Stimulated activated CD4-positive, alpha-beta T cell treated with anti-CD3 and anti-CD28 coated beads, Interleukin-2, amount 100 ng/mL, for 4 hours (primary cell): ENCODE data around the gene CDCP2.
A peak's percentile ranks its signal among the peaks of the same experiment; 100 is the strongest.

Experiments
- DNase-seq: peaks from one replicate; pipeline ENCODE4 v3.0.0-alpha.2; 2020; ENCODE audit warnings: low read depth

Gene CDCP2

GRCh38 chr1:54152696-54153095, at the start of gene CDCP2:
Gene CDCP2, minus strand, starts transcription at chr1:54153000. Its CDS starts 78 bp downstream, at chr1:54152922.
- no peak for DNase-seq

- DNase-seq: no peak
Measured at GRCh38 chr1:54200519-54200997, 47.8 kb upstream of the CDCP2 start.

GRCh38 chr1:54199765-54200518, 47.1 kb upstream of the CDCP2 start, which contains the start of the genes CYB5RL and MRPL37:
Gene CYB5RL, minus strand, starts transcription at chr1:54200030. Its CDS starts 4,414 bp downstream, at chr1:54195616.
Gene MRPL37, plus strand, starts transcription at chr1:54200167. Its CDS starts 77 bp downstream, at chr1:54200244.
- peak; percentile 84 for DNase-seq

- no peak for DNase-seq
Measured at GRCh38 chr1:54199151-54199764, 46.5 kb upstream of the CDCP2 start.

GRCh38 chr1:54193453-54193852, 40.7 kb upstream of the CDCP2 start:
- no peak for DNase-seq

GRCh38 chr1:54191525-54191924, 38.7 kb upstream of the CDCP2 start:
- DNase-seq: no peak

GRCh38 chr1:54190526-54190925, 37.7 kb upstream of the CDCP2 start:
- DNase-seq: no peak

GRCh38 chr1:54188291-54188690, 35.5 kb upstream of the CDCP2 start:
- DNase-seq: no peak

GRCh38 chr1:54186056-54186455, 33.3 kb upstream of the CDCP2 start:
- no peak for DNase-seq

- no peak for DNase-seq
Measured at GRCh38 chr1:54180701-54181360, 28.0 kb upstream of the CDCP2 start.

GRCh38 chr1:54178296-54179070, 25.7 kb upstream of the CDCP2 start:
- DNase-seq: no peak

- DNase-seq: no peak
Measured at GRCh38 chr1:54177726-54178125, 24.9 kb upstream of the CDCP2 start.

GRCh38 chr1:54176621-54177327, 24.0 kb upstream of the CDCP2 start:
- no peak for DNase-seq

- DNase-seq: no peak
Measured at GRCh38 chr1:54174106-54174505, 21.3 kb upstream of the CDCP2 start.

GRCh38 chr1:54173681-54174080, 20.9 kb upstream of the CDCP2 start:
- no peak for DNase-seq

- DNase-seq: no peak
Measured at GRCh38 chr1:54172614-54173599, 20.1 kb upstream of the CDCP2 start.

GRCh38 chr1:54171606-54172005, 18.8 kb upstream of the CDCP2 start:
- no peak for DNase-seq

- no peak for DNase-seq
Measured at GRCh38 chr1:54171016-54171415, 18.2 kb upstream of the CDCP2 start.

GRCh38 chr1:54169068-54169467, 16.3 kb upstream of the CDCP2 start:
- DNase-seq: no peak
